Ascending aorta (tissue), 2 donors: ENCODE measurements around the gene MICOS13. TPM values are rescaled to one million over a fixed set of nuclear protein-coding genes. Genes with fewer than 3 reads are reported as not detected.

Experiments used
- DNase-seq, 2 donors: peaks; one replicate each; pipeline ENCODE4 v3.0.0-alpha.2; 2019; ENCODE audit warnings: low spot score in 2 of 2
- H3K27ac ChIP-seq, 2 donors: fragments of 200-600 bp; sonication (generic); one replicate each; pipeline ENCODE4 v1.5.1; 2016 to 2017; ENCODE audit warnings: mild to moderate bottlenecking in 1 of 2
- H3K27me3 ChIP-seq: fragments of 200-600 bp; sonication (generic); one replicate; pipeline ENCODE4 v1.5.1; 2017
- H3K36me3 ChIP-seq, 2 donors: fragments of 200-600 bp; sonication (generic); one replicate each; pipeline ENCODE4 v1.5.1; 2016
- H3K4me1 ChIP-seq, 2 donors: fragments of 200-600 bp; sonication (generic); one replicate each; pipeline ENCODE4 v1.5.1; 2016 to 2017; ENCODE audit warnings: mild to moderate bottlenecking in 1 of 2
- H3K4me3 ChIP-seq, 2 donors: fragments of 200-600 bp; sonication (generic); one replicate each; pipeline ENCODE4 v1.5.1; 2016 to 2017; ENCODE audit warnings: mild to moderate bottlenecking in 1 of 2
- H3K9me3 ChIP-seq, 2 donors: fragments of 200-600 bp; sonication (generic); one replicate each; pipeline ENCODE4 v1.5.1; 2016
- CTCF ChIP-seq, 3 experiments: fragments of 200-600 bp in 2 of 3; fragments of 450-650 bp in 1 of 3; sonication (generic) in 2 of 3; IDR thresholded peaks; one replicate each; pipeline ENCODE4 v1.5.1; 2016 to 2019; ENCODE audit warnings: antibody characterized with exemption in 3 of 3, mild to moderate bottlenecking in 1 of 3, moderate library complexity in 1 of 3
- intact Hi-C: fragments of 100-400 bp; cut with DNase I; formaldehyde crosslinking; loops from one replicate; pipeline ENCODE4 v1.15.1; 2023
- total RNA-seq: library from RNA; depleted of rRNA; stranded (reverse); fragments of >200 nt; gene quantifications from one replicate; pipeline ENCODE4 v1.1.0, GENCODE V29; 2016

The MICOS13 gene
- total RNA-seq, 1 donor from 2014 or later: 75.6 TPM

GRCh38 chr19:5686326-5686646 is 6.0 kb upstream of the MICOS13 start:
- intact Hi-C loops: loop anchor here (1.0 kb wide), 1 partner anchor 104 kb away; no protein-coding TSS in a partner anchor
- Histone ChIP-seq H3K27ac (peak overlapping the region; percentile 64 to 66), H3K4me3 (peak overlapping the region; percentile 48 to 68), H3K9me3 (no peaks in the 10 kb centered on the region), H3K27me3 (no peaks in the 10 kb centered on the region), H3K4me1 (peaks cover 5 to 8% of the 10 kb centered on the region in 2 donors), H3K36me3 (no peaks in the 10 kb centered on the region)
- TF ChIP-seq CTCF (IDR thresholded peaks at IDR 0.05): no peak
- no peak for DNase-seq

- Histone ChIP-seq H3K4me1 (peaks cover 2 to 5% of the 10 kb centered on the region in 2 donors), H3K36me3 (no peaks in the 10 kb centered on the region), H3K27me3 (no peaks in the 10 kb centered on the region), H3K27ac (no peak overlapping the region), H3K9me3 (no peaks in the 10 kb centered on the region), H3K4me3 (no peak overlapping the region)
- no peak for TF ChIP-seq CTCF (IDR thresholded peaks at IDR 0.05)
- no peak for DNase-seq
- intact Hi-C loops: loop anchor here (5.0 kb wide), 1 partner anchor 393 kb away; no protein-coding TSS in a partner anchor
These were observed 4.5 kb upstream of the MICOS13 start for GRCh38 chr19:5684694-5685430.

GRCh38 chr19:5683177-5683886 is 3.0 kb upstream of the MICOS13 start:
- H3K9me3 ChIP-seq: no peaks in the 10 kb centered on the region
- no peak for TF ChIP-seq CTCF (IDR thresholded peaks at IDR 0.05)
- H3K4me3 ChIP-seq: no peak overlapping the region
- H3K4me1 ChIP-seq: peaks cover 6 to 12% of the 10 kb centered on the region in 2 donors
- no peaks in the 10 kb centered on the region for H3K27me3 ChIP-seq
- intact Hi-C loops: loop anchor here (5.0 kb wide), 1 partner anchor 391 kb away; no protein-coding TSS in a partner anchor
- H3K36me3 ChIP-seq: peaks cover 0 to 3% of the 10 kb centered on the region in 2 donors
- no peak overlapping the region for H3K27ac ChIP-seq
- no peak for DNase-seq

GRCh38 chr19:5682107-5682482 is 1.8 kb upstream of the MICOS13 start:
- DNase-seq: no peak
- Histone ChIP-seq H3K36me3 (peaks cover 0 to 7% of the 10 kb centered on the region in 2 donors), H3K4me1 (peaks cover 6 to 12% of the 10 kb centered on the region in 2 donors), H3K27ac (no peak overlapping the region), H3K27me3 (no peaks in the 10 kb centered on the region), H3K4me3 (no peak overlapping the region), H3K9me3 (no peaks in the 10 kb centered on the region)
- intact Hi-C loops: loop anchor here (5.0 kb wide), 1 partner anchor 390 kb away; no protein-coding TSS in a partner anchor
- TF ChIP-seq CTCF (IDR thresholded peaks at IDR 0.05): no peak

- Histone ChIP-seq H3K4me3 (peak overlapping the region; percentile 77 to 96), H3K4me1 (peaks cover 6 to 12% of the 10 kb centered on the region in 2 donors), H3K27me3 (no peaks in the 10 kb centered on the region), H3K27ac (no peak overlapping the region), H3K9me3 (no peaks in the 10 kb centered on the region), H3K36me3 (peaks cover 0 to 7% of the 10 kb centered on the region in 2 donors)
- intact Hi-C loops: loop anchor here (1.0 to 5.0 kb wide), 3 partner anchors 39 to 389 kb away; partner anchors contain the start of genes CATSPERD, LONP1 and NDUFA11
- TF ChIP-seq CTCF (IDR thresholded peaks at IDR 0.05): no peak
- DNase-seq: no peak
These were observed 1.2 kb upstream of the MICOS13 start for GRCh38 chr19:5681391-5682106.
